CMK (cell line): ENCODE data around the gene LYAR.
"Not testable (repeated sequence)": the region's sequence is repeated elsewhere in the genome, so short reads cannot be mapped to it uniquely, and the experiment has no call there.

Experiments used
- DNase-seq: peaks from one replicate; pipeline ENCODE4 v3.0.0-alpha.2; 2010; ENCODE audit warnings: low read depth

Gene LYAR

DNA sequence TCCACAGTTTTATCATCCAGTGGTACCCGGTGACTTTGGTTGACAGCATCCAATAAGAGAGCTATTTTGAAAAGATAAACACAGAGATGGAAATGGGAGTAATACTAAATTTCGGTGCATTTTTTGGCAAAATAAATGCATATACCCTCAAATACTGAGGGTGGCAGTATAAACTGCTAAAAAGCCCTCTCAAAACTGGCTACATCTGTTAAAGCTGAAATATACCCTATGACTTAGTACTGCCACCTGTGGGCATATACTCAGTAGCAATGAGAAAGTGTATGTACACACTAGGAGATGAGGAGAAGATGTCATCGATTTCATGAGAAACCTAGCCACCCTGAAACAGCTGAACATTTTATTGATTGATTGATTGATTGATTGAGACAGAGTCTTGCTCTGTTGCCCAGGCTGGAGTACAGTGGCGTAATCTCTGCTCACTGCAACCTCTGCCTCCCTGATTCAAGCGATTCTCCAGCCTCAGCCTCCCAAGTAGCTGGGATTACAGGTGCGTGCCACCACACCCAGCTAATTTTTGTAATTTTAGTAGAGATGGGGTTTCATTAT, 29.7 kb downstream of the LYAR start:
- no peak for DNase-seq

DNA sequence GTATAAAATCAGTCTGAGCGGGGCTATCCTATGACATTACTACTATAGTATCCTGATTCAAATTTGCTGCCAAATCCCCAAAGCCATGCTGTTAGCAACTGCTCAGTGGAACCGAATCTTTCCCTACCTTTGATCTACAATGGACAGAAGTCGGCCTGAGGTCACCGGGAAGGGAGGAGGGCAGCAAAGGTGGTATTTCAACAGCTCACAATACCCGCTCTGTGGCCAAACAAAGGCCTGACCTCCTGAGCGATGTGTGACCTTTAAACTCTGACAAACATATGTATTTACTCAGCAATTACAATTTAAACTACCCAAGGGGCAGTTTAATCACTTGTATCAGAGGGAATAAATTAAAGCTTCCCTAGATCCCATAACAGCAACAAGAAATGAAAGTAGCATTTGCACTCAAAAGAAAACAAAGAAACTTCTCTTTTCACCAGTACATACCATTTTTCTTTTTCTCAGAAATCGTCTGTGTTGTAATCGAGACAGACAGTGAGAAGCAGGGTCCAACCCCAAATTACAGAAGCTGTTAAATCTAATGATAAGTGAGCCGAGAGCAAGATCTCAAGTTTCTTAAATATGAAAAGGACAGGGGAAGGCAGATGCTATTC, 30.4 kb downstream of the LYAR start:
- DNase-seq: no peak

DNA sequence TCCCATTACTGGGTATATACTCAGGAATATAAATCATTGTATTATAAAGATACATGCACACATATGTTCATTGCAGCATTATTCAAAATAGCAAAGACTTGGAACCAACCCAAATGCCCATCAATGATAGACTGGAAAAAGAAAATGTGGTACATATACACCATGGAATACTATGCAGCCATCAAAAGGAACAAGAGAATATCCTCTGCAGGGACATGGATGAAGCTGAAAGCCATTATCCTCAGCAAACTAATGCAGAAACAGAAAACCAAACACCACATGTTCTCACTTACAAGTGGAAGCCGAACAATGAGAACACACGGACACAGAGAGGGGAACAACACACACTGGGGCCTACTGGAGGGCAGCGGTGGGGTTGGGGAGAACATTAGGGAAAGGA, 32.2 kb downstream of the LYAR start:
- DNase-seq: not testable (repeated sequence)

DNA sequence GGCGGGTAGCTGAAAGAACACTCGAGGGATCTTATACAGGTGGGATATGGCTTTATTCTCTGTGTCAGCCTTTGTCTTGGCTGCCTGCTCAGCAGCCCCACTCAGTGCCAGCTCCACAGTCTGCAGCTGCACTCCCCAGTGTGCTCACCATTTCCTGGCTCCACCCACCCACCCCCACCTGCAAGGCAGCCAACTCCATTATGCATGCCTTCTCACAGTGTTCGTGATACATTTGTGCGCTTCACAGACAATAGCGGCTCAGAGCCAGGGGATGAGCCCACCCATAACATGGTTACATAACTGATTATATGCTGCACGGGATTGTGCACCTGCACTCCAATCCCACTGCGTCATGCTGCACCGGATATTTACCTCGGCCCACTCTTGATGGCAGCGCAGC, 33.2 kb downstream of the LYAR start:
- no peak for DNase-seq

DNA sequence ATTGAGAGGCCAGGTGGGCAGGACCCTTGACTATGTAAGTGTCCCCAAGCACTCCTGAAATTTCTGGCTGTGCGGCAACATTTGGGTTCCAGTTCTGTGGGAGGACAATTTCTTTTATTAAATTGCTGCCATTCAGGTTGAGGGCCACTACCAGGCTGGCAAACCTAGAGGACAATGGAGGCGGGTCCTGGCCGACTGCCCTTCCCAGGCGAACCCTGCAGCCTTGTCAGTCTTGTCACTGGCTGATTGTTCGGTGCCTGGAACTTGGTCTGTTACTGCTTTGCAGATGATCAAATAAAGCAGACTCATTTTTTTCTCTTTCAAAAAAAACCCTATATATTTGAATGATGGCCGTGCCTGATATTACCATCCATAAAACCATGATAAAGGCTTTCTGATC, 35.3 kb downstream of the LYAR start:
- DNase-seq: no peak

DNA sequence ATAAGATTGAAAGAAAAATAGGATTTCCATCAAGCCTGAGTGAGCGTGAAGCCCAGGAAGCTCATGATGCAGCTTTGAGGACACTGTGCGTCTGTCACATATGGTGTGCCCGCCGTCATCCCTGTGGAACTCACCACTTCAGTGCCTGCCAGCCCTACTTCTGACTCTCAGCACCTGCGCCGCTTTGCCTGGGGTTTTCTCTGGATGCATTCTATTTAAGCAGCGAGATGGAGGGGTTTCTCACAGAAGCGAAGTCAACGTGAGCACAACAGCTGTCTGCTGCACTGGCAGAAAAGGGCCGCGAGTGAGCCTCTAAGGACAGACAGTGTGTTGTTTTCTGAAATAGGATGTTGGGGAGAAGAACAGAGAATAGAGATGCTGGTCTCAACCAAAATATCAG, 35.8 kb downstream of the LYAR start:
- DNase-seq: no peak

DNA sequence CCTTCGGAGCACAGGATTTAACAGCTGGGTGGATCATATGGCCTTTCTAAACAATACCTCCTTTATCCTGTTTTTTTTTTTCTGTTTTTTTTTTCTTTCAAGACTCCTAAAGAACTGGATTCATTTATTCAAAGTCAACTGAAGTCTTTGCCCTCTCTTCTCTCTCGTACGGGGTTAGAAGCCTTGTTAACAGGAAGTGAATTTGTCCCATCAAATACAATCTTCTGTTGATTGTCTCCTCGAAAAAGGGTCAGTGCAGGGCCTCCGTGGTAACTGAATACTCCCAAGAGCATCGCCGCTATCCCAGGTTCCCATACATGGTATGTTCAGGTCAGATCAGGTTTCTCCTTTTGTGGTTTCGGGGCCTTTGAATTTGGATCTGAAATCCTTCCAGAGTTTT, 40.1 kb downstream of the LYAR start:
- DNase-seq: no peak

DNA sequence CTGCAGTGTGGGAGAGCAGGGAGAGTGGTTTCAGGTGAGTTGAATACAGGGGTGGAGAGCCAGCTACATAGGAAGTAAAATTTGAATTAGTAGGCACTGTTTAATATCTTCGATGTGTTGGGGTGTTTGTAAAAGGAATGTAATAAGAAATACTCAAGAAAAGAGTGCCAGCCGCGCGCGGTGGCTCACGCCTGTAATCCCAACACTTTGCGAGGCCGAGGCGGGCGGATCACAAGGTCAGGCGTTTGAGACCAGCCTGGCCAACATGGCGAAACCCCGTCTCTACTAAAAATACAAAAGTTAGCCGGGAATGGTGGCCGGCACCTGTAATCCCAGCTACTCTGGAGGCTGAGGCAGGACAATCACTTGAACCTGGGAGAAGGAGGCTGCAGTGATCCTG, 40.6 kb downstream of the LYAR start:
- DNase-seq: not testable (repeated sequence)

DNA sequence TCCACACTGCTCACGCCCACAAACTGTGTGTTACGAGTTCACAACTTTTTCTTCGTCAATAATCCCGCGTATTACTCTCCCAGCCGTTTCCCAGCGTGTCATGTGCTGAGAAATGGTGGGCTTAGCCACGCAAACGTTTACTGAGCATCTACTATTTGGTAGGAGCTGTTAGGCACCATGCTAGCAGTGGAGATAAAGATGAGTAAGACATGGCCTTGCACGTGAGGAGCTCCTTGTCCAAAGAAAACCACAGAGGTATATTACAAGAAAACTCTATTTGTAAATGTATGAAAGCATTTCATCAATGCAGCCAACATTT, 41.1 kb downstream of the LYAR start:
- DNase-seq: no peak

DNA sequence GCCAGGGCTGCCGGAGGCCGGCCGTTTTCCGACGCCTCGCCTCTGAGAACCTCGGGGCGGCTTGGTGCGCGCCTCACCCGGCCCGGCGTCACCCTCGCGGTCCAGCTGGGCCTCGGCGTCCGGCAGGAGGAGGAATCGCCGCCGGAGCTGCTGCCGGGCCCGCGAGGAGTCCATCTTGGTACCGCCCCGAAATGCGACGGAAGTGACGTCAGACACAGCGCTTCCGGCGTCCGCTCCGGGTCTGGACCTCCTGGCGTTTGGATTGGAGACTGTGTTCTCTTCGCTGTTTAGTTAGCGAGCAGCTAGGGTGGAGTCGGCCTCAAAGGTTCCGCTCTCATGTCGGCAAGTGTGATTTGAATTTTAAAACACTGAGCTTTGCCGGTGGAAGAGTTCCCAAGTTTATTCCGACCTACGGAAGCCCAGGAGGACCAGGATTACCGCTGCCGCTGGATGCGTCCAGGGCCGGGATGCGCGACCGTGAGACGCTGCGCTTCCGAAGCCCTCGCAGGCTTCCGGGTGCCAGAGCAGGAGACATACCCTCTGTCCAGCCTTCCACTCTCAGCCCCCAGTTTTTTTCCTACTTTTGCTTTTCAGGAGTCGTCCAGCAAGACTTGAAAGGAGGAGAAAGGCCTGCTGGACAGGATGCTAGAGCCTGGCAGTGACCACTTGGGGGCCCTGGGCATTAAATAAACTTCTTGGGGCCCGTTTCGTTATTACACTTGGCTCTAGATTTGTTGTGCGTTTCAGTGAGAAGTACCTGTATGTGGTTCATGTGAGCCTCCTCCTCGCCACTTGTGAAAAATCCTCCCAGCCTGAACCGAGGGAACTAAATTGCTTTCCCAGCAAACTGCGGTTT, 41.7 kb downstream of the LYAR start, which contains the start of gene TMEM128:
TMEM128 (minus strand) TSS at position 195 of the 856 bp plus-strand sequence; CDS start at position 174, 21 bp downstream.
- peak; percentile 76 for DNase-seq

DNA sequence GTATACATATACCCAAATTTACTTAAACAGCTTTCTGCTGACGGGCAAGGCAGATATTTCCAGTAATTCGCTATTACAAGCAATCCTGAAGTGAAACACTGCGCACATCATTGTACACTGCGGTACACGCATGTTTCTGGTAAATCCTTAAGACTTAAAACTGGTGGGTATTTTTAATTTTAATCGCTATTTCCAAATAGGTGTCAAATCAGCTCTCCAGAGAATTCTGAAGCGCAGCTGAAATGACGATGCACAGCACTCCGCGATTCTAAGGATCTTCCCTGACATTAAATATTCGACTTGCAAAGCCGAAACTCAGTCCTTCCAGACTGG, 42.3 kb downstream of the LYAR start:
- no peak for DNase-seq

DNA sequence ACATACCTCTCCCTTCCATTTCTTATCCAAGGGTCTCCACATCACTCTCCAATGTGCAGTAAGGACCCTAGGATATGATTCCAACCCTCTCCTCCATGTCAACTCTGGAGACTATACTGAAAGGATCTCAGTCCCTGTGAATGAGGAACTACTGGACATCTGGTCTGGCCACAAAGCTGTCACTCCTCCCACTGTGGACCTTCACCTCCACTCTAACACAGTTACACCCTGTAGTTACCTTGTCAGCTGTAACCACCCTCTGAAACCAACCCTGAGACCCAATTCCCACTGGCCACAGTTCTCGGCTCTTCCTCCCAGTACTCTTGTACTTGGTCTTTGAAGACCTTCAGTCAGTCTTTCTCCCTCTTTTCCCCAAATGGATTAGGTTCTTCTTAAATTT, 44.8 kb downstream of the LYAR start:
- DNase-seq: no peak

DNA sequence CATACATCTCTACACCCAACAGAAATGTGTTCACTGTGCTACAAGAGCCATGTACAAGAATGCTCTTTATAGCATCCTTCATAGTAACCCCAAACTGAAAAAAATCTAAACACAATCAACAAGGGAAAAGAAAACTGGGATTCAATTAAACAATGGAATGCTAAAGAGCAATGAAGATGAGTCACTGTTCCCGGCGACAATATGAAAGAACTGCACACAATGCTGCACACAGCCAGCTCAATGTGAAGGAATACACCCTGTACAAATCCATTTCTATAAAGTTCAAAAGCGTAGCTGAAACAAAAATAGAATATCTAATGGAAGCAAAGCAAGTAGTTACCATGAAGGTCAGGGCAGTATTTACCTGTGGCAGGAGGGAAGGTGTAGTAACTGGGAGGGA, 50.4 kb downstream of the LYAR start:
- DNase-seq: not testable (repeated sequence)

DNA sequence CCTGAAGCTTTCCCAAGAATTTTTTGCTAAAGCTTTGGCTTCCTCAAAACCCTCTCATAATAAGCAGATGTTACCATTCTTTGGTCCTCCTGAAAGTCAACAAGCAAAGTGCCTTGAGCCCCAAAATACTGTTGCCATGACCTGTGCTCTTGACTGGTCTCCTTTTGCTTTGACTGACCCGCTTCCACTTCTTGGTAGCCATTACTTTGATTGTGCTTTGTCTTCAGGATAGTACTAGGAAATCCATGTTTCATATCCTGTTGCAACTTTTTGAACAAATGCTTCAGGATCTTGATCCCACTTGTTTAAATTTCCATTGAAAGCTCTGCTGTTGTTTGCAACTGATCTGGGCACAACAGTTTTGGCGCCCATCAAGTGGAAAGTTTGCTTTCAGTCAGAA, 56.3 kb downstream of the LYAR start:
- DNase-seq: no peak

DNA sequence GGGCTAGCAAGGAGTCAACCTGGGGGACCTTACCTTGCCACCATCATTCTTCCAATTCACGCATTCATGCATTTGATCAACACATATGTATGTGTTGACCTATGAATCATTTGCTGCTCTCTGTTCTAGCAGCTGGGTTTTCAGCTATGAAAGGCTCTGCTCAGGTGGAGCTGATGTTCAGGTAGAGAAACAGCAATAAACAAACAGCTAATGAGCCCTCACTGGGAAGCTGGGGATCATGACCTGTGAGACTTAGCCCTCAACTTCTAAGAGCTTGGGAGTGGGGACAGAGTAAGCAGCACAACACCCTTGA, 61.6 kb downstream of the LYAR start:
- no peak for DNase-seq

DNA sequence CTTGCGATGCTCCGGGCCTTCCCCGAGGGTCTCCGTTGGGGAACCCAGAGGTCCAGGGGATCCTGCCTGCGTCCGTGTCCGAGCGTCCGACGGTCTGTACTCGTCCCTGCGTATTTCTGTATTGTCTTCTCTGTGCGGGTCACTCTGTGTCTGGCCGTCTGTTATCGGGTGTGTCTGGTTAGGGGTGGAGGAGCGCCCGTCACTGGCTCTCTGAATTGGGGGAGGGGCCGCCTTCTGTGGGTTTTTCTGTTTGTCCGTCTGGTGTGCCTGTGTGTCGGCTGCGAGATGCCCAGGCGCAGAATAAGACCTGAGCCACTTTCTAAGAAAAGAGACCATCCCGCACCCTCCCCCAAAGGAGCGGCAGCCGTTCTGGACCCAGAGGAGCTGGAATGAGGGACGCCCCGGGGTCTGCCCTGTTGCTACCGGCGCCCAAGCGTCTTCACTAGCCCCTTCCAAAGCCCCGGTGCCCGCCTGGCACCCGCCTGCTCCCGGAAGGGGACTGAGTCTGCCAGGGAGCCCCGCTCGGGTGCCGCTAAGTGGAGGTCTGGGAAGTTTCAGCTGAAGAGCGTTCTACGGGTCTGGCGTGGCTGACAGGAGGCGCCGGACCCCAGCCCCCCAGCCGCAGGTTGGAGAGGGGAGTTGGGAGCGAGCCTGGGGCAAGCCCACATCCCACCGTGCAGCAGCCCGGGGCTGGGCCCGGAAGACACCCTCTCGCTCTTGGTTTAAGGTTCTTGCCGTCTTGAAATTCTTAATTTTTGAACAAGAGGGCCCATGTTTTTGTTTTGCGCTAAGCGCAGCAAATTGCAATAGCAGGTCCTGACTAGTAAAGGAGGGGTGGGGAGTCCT, 62.2 kb downstream of the LYAR start:
- DNase-seq: no peak

DNA sequence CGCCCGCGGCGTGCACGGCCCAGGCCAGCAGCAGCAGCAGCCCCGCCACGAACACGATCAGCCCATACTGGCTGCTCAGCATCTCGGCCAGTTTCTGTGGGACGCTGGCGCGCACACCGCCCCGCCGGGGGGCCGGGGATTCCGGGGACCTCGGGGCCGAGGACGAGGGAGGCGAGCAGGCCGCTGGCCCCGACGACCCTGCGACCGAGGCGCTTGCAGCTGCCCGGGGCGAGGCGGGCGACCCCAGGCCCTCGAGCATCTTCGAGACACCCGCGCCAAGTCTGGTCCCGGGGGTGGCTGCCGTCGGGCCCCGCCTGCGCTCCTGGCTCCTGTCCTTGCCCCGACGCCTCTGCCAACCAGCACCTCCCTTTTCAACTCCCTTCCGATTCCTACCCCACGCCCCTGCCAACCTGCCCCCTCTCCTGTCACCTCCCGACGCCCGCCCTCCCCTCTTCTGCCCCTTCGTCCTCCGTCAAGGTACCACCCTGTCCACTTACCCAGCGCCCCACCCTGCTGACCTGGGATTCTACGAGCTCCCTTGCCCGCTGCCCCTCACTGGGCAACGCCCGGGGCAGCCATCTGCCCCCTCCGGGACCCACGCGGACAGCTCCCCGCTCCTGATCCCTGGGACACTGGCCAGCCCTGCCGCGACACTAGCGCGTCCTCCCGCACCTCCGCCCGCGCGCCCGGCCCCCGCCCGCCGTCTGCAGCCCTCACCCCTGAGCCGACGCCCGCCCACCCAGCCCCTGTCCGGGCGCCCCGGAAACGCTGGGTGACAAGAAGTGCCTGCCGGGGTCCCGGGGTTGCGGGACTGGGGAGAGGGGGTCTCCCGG, 63.1 kb downstream of the LYAR start, which contains the start of gene OTOP1:
OTOP1 (minus strand) TSS at position 324 of the 833 bp plus-strand sequence; CDS start at position 259, 65 bp downstream.
- no peak for DNase-seq

DNA sequence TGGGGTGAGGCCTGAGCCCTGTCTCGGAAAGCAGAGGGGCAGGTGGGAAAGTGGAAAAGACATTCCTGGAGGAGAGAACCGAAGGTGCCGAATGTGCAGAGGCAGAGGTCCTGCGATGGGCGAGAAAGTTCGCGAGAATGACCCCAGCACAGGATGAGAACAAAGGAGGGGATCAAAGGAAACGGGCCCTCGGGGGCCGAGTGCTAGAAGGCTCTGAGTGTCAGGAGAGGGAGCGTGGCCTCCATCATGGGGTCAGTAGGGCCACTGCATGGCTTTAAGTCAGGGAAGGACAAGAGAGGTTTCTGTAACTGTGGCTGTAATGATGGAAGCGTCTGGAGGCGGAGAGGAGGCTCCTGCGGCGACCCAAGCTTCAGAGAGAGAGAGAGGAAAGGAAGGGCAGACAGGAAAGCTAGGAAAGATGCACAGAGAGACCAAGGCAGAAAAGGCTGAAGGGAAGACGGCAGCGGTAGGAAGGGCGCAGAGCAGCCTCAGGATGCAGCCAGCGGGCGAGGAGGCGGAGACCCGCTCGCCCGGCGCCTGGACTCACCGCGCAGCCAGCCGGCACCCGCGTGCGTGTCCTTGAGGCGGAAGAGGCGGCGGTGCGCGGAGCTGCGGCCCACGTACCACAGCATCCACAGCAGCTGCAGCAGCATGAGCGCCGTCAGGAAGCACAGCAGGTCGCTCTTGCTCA, 63.9 kb downstream of the LYAR start:
- DNase-seq: no peak
